Daoy (cell line): Measurements from ENCODE around the gene FAM76B. TPM values are rescaled to one million over a fixed set of nuclear protein-coding genes. Genes with fewer than 3 reads are reported as not detected.

Experiments used
- DNase-seq: peaks from one replicate; pipeline ENCODE4 v3.0.0-alpha.2; 2015; ENCODE audit warnings: low read depth
- total RNA-seq: library from RNA; depleted of rRNA; stranded (reverse); fragments of >200 nt; shearing (Covaris generic); gene quantifications from 2 replicates; pipeline ENCODE4 v1.2.3, GENCODE V29; 2014; rRNA removed

Gene FAM76B
- total RNA-seq, 1 experiment from 2014 or later = 22.1 TPM

DNA sequence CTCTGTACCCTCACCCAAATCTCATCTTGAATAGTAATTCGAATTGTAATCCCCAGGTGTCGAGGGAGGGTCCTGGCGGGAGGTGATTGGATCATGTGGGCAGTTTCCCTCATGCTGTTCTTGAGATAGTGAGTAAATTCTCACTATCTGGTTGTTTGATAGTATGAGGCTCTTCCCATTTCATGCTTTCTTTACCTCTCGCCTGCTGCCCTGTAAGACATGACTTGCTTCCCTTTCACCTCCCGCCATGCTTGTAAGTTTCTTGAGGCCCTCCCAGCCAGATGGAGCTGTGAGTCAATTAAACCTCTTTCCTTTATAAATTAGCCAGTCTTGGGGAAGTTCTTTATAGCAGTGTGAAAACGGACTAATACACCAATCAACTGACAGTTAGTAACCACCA, 60.1 kb downstream of the FAM76B start:
- DNase-seq = no peak

DNA sequence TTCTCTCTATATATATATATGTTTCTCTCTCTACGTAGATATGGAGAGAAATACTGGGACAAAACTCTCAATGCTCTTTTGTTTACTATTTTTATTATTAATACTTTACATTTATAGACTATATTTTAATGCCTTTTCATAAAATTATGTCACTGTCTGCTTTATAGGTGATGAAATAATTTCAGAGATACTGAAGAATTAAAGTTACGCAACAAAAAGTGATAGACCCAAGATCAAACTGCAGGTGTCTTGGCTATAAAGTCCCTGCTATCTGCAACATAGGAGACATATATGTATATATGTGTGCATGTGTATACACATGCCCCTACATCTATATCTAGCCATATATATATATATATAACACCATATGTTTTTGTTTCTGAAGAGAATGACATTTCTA, 60.8 kb downstream of the FAM76B start:
- no peak for DNase-seq

DNA sequence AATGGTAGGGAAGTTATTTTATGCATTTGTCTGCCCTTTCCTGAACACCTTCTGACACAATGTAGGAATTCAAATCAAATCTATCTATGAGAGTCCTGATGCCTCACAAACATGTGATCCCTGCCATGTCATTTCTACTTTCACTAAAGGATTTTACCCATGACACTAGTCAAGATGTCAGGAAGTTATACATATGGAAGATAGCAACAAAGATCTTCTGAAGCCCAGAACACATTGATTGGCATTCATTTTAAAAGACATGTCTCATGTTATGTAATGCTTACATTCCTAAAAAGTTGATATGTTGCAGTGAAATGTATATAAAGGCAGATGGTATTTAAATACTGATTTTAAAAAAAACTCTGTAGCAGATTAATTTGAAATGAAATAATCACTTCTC, 61.5 kb downstream of the FAM76B start:
- DNase-seq = no peak

DNA sequence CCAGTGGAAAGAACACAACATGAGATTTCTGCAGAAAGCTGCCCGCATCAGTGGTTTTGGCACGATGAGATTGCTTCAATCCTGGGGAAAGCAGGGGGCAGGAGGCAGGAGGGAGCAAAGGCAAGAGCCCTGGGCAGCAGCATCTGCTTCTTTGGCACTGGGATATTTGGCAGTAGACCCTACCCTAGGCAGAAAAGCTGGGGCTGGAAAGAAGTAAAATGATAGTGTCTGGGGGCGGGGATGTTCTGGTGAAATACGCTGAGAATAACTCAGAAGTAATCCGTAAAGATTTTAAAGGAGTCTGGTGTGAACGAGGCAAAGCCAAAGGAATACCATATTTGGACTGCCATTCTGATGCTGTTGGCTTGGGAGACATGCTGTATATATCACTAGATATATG, 62.0 kb downstream of the FAM76B start:
- no peak for DNase-seq

DNA sequence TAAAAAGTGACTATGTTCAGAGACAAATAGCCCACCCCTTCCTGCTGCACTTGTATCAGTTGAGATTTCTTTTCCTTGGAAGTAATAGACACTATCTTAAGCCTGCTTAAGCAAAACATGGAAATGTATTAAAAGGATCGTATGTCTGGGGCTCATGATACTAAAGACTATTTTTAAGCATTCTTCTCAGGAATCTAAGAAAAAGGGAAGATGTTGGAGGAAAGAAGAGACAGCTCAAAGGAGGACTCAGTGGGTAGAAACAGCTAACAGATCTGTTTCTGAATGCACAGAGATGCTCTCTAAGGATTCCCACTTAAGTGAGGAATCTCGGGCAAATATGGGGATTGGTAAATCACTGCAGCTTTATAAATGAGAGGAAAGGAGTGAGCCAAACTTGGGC, 62.5 kb downstream of the FAM76B start:
- DNase-seq = no peak

DNA sequence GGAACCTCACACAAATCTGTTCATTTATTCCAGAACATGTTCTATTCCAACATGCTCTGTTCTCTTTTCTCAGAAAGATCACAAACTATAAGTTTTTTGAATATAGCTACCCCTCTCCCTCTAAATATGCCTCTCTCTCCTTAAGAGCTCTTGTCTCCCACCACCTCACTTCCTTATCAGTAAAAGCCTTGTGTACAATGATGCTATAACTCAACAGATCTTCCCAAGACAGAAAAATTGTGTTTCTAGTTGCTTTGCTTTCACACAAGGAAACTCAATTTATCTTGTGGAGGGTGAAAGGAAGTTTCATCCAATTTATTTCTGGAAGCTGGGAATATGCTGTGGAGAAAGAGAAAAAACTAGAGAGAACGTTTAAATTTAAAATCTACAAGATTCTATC, 64.4 kb downstream of the FAM76B start:
- no peak for DNase-seq

DNA sequence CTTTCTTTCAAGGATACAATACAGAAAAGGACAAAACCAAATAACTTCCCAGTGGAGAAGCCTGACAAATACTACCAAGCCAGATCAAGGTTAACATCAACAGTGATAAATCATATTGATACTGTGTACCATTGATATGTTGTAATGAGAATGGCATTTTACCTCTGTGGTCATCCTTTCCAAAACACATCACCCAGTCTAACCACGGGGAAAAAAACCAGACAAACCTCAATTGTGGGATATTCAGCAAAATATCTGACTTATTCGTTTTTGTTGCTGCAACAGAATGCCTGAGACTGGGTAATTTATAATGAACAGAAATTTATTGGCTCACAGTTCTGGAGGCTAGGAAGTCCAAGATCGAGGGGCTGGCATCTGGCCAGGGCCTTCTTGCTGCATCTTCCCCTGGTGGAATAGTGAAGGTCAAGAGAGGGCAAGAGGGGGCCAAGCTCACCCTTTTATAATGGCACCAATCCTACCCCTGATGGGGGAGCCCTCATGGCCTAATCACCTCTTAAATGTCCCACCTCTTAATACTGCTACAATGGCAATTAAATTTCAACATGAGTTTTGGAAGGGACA, 66.1 kb downstream of the FAM76B start:
- peak; percentile 9 for DNase-seq

DNA sequence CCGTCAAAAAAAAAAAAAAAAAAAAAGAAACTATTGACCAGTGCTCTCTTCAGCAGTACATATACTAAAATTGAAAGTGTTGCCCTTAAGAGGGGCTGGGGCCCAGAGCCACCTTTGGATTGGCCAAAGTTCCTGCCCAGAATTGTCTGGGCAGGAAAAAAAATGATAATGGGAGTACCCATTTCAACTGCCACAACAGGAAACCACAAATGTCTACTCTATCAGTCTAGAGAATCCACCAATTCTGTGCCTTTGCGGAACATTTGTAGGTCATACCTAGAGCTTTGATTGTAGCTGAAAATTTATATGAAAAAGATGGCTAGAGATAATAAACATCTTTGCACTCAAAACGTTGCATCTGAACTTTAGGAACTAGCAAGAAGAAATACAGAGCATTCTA, 69.4 kb downstream of the FAM76B start:
- DNase-seq = no peak

Other genes with a start within 250 kb of the FAM76B start
- 41.5 and 51.6 TPM in 2 replicates for gene CEP57, start 716 bp upstream of the FAM76B start, total RNA-seq
- 18.0 and 28.5 TPM in 2 replicates for gene MTMR2, start 134.3 kb upstream of the FAM76B start, total RNA-seq